OCI-LY7 (cell line): Measurements from ENCODE around the gene NFATC1.

Experiments used
- CTCF ChIP-seq: fragments of 200-600 bp; sonication (generic); conservative IDR thresholded peaks from 2 replicates; pipeline ENCODE4 v1.5.1; 2014; ENCODE audit warnings: mild to moderate bottlenecking, antibody characterized with exemption, low read length, moderate library complexity, mixed read lengths
- EZH2phosphoT487 ChIP-seq: fragments of 200-600 bp; sonication (generic); IDR thresholded peaks from 2 replicates; pipeline ENCODE4 v1.6.1; 2018; ENCODE audit warnings: low read depth, borderline replicate concordance, mild to moderate bottlenecking, mixed run types, antibody characterized with exemption, low read length, moderate library complexity, mixed read lengths

- TF ChIP-seq CTCF (no peak), EZH2phosphoT487 (no peak)
Measured at GRCh38 chr18:79420033-79420745, 24.5 kb downstream of the NFATC1 start.
